Measurements from ENCODE around the gene PLIN4. TPM values are rescaled to one million over a fixed set of nuclear protein-coding genes. Genes with fewer than 3 reads are reported as not detected.
"Not testable (repeated sequence)": the region's sequence is repeated elsewhere in the genome, so short reads cannot be mapped to it uniquely, and the experiment has no call there.

PLIN4 gene
- total RNA-seq, 1 donor from 2014 or later: not detected

- DNase-seq (ENCODE audit: low spot score); H3K27me3 Mint-ChIP-seq (ENCODE audit: insufficient read depth); H3K36me3 Mint-ChIP-seq (ENCODE audit: low read depth); H3K4me3 Mint-ChIP-seq; H3K9me3 Mint-ChIP-seq; H3K27ac Mint-ChIP-seq; intact Hi-C loops (cut with micrococcal nuclease): not testable (repeated sequence)
- peaks cover 16% of the 10 kb centered on the region for H3K4me1 Mint-ChIP-seq (ENCODE audit: low read depth)
These were observed 23.5 kb upstream of the PLIN4 start for GRCh38 chr19:4541806-4542145.

GRCh38 chr19:4541114-4541805, 23.0 kb upstream of the PLIN4 start:
- intact Hi-C loops (cut with micrococcal nuclease): no loop called here
- H3K27me3 Mint-ChIP-seq (ENCODE audit: insufficient read depth): no peaks in the 10 kb centered on the region

GRCh38 chr19:4539693-4540581, 21.7 kb upstream of the PLIN4 start, which contains the start of gene LRG1:
Gene LRG1, minus strand, starts transcription at chr19:4540036. Its CDS starts 23 bp downstream, at chr19:4540013.
- Mint-ChIP-seq H3K27ac (no peak within 1 kb of the TSS), H3K4me3 (peak within 1 kb of the TSS; percentile 30)
- no peak for DNase-seq (ENCODE audit: low spot score)

More at GRCh38 chr19:4541114-4541805, 23.0 kb upstream of the PLIN4 start:
- no peak for DNase-seq (ENCODE audit: low spot score)
- Mint-ChIP-seq H3K9me3 (peaks cover 4% of the 10 kb centered on the region), H3K36me3 (ENCODE audit: low read depth) (no peaks in the 10 kb centered on the region), H3K4me3 (no peak overlapping the region), H3K4me1 (ENCODE audit: low read depth) (peaks cover 16% of the 10 kb centered on the region), H3K27ac (no peak overlapping the region)

GRCh38 chr19:4539169-4539692, 20.9 kb upstream of the PLIN4 start:
- H3K27me3 Mint-ChIP-seq (ENCODE audit: insufficient read depth): no peaks in the 10 kb centered on the region

More at GRCh38 chr19:4539693-4540581, 21.7 kb upstream of the PLIN4 start, which contains the start of gene LRG1:
- intact Hi-C loops (cut with micrococcal nuclease): no loop called here
- Mint-ChIP-seq H3K9me3 (peaks cover 4% of the 10 kb centered on the region), H3K36me3 (ENCODE audit: low read depth) (no peaks in the 10 kb centered on the region), H3K4me1 (ENCODE audit: low read depth) (peaks cover 16% of the 10 kb centered on the region), H3K27me3 (ENCODE audit: insufficient read depth) (no peaks in the 10 kb centered on the region)

GRCh38 chr19:4538601-4538954, 20.3 kb upstream of the PLIN4 start:
- intact Hi-C loops (cut with micrococcal nuclease): no loop called here
- H3K9me3 Mint-ChIP-seq: peaks cover 4% of the 10 kb centered on the region
- H3K4me1 Mint-ChIP-seq (ENCODE audit: low read depth): peaks cover 16% of the 10 kb centered on the region
- no peak for DNase-seq (ENCODE audit: low spot score)
- H3K36me3 Mint-ChIP-seq (ENCODE audit: low read depth): no peaks in the 10 kb centered on the region
- no peak overlapping the region for H3K4me3 Mint-ChIP-seq
- peaks cover 1% of the 10 kb centered on the region for H3K27me3 Mint-ChIP-seq (ENCODE audit: insufficient read depth)
- H3K27ac Mint-ChIP-seq: no peak overlapping the region

More at GRCh38 chr19:4539169-4539692, 20.9 kb upstream of the PLIN4 start:
- no peaks in the 10 kb centered on the region for H3K36me3 Mint-ChIP-seq (ENCODE audit: low read depth)
- no peak for DNase-seq (ENCODE audit: low spot score)
- H3K4me3 Mint-ChIP-seq: no peak overlapping the region
- intact Hi-C loops (cut with micrococcal nuclease): no loop called here
- H3K27ac Mint-ChIP-seq: no peak overlapping the region
- peaks cover 16% of the 10 kb centered on the region for H3K4me1 Mint-ChIP-seq (ENCODE audit: low read depth)
- peaks cover 4% of the 10 kb centered on the region for H3K9me3 Mint-ChIP-seq

- H3K27me3 Mint-ChIP-seq (ENCODE audit: insufficient read depth): peaks cover 4% of the 10 kb centered on the region
- H3K4me1 Mint-ChIP-seq (ENCODE audit: low read depth): peaks cover 16% of the 10 kb centered on the region
- DNase-seq (ENCODE audit: low spot score): no peak
- H3K27ac Mint-ChIP-seq: no peak overlapping the region
- no peak overlapping the region for H3K4me3 Mint-ChIP-seq
- intact Hi-C loops (cut with micrococcal nuclease): no loop called here
- peaks cover 4% of the 10 kb centered on the region for H3K9me3 Mint-ChIP-seq
- H3K36me3 Mint-ChIP-seq (ENCODE audit: low read depth): no peaks in the 10 kb centered on the region
These were observed 19.8 kb upstream of the PLIN4 start for GRCh38 chr19:4537953-4538600.

GRCh38 chr19:4536798-4537197, 18.5 kb upstream of the PLIN4 start:
- Mint-ChIP-seq H3K4me3 (no peak overlapping the region), H3K4me1 (ENCODE audit: low read depth) (peaks cover 16% of the 10 kb centered on the region), H3K9me3 (peaks cover 4% of the 10 kb centered on the region), H3K27ac (no peak overlapping the region), H3K36me3 (ENCODE audit: low read depth) (no peaks in the 10 kb centered on the region), H3K27me3 (ENCODE audit: insufficient read depth) (peaks cover 4% of the 10 kb centered on the region)
- intact Hi-C loops (cut with micrococcal nuclease): no loop called here
- no peak for DNase-seq (ENCODE audit: low spot score)

GRCh38 chr19:4534836-4535658, 16.8 kb upstream of the PLIN4 start, which contains the start of gene PLIN5:
Gene PLIN5, minus strand, starts transcription at chr19:4535224. Its CDS starts 1,150 bp downstream, at chr19:4534074.
- Mint-ChIP-seq H3K9me3 (no peaks in the 10 kb centered on the region), H3K36me3 (ENCODE audit: low read depth) (no peaks in the 10 kb centered on the region), H3K27me3 (ENCODE audit: insufficient read depth) (peaks cover 6% of the 10 kb centered on the region), H3K4me1 (ENCODE audit: low read depth) (peaks cover 13% of the 10 kb centered on the region), H3K27ac (no peak within 1 kb of the TSS), H3K4me3 (no peak within 1 kb of the TSS)
- DNase-seq (ENCODE audit: low spot score): no peak
- intact Hi-C loops (cut with micrococcal nuclease): no loop called here

- H3K4me1 Mint-ChIP-seq (ENCODE audit: low read depth): peaks cover 2% of the 10 kb centered on the region
These were observed 15.6 kb upstream of the PLIN4 start for GRCh38 chr19:4533835-4534424.

GRCh38 chr19:4533334-4533733, 15.0 kb upstream of the PLIN4 start:
- Mint-ChIP-seq H3K9me3 (no peaks in the 10 kb centered on the region), H3K27ac (no peak overlapping the region), H3K4me3 (no peak overlapping the region), H3K27me3 (ENCODE audit: insufficient read depth) (peaks cover 8% of the 10 kb centered on the region), H3K36me3 (ENCODE audit: low read depth) (no peaks in the 10 kb centered on the region), H3K4me1 (ENCODE audit: low read depth) (no peaks in the 10 kb centered on the region)
- intact Hi-C loops (cut with micrococcal nuclease): no loop called here
- DNase-seq (ENCODE audit: low spot score): no peak

More at GRCh38 chr19:4533835-4534424, 15.6 kb upstream of the PLIN4 start:
- intact Hi-C loops (cut with micrococcal nuclease): no loop called here
- no peak for DNase-seq (ENCODE audit: low spot score)
- Mint-ChIP-seq H3K36me3 (ENCODE audit: low read depth) (no peaks in the 10 kb centered on the region), H3K9me3 (no peaks in the 10 kb centered on the region), H3K27ac (no peak overlapping the region), H3K27me3 (ENCODE audit: insufficient read depth) (peaks cover 6% of the 10 kb centered on the region), H3K4me3 (no peak overlapping the region)

- no peak overlapping the region for H3K4me3 Mint-ChIP-seq
- H3K27me3 Mint-ChIP-seq (ENCODE audit: insufficient read depth): peaks cover 10% of the 10 kb centered on the region
- intact Hi-C loops (cut with micrococcal nuclease): no loop called here
- H3K4me1 Mint-ChIP-seq (ENCODE audit: low read depth): no peaks in the 10 kb centered on the region
- no peaks in the 10 kb centered on the region for H3K9me3 Mint-ChIP-seq
- no peak for DNase-seq (ENCODE audit: low spot score)
- H3K27ac Mint-ChIP-seq: no peak overlapping the region
- H3K36me3 Mint-ChIP-seq (ENCODE audit: low read depth): no peaks in the 10 kb centered on the region
These were observed 13.4 kb upstream of the PLIN4 start for GRCh38 chr19:4531562-4532165.

All from activated T-helper 1 cell treated with anti-CD3 and anti-CD28 coated beads, Interleukin-12 subunit alpha, Interleukin-12 subunit beta, Interleukin-2, Interleukin-4 antibody, amounts not matched to agents 30 ng/mL and 10 ng/mL and 1 ng/mL, durations not matched to agents 14 hours and 24 hours and 36 hours (primary cell).